Fibroblast of the aortic adventitia (primary cell): ENCODE measurements around the gene MMAB. TPM values are rescaled to one million over a fixed set of nuclear protein-coding genes. Genes with fewer than 3 reads are reported as not detected.

Experiments
- DNase-seq: peaks from one replicate; pipeline ENCODE4 v3.0.0-alpha.2; 2010; ENCODE audit warnings: low read depth
- H3K4me3 ChIP-seq: 2 replicates; pipeline ENCODE4 v1.5.1; 2011; ENCODE audit warnings: low read depth, mild to moderate bottlenecking, control low read depth, low read length, moderate library complexity
- total RNA-seq: library from RNA; depleted of rRNA; stranded (reverse); fragments of >200 nt; gene quantifications from 2 replicates; pipeline ENCODE4 v1.2.3, GENCODE V29; 2012; ENCODE audit warnings: low replicate concordance
- TF ChIP-seq, protein P1 (sequence below): IDR thresholded peaks from 2 replicates; pipeline ENCODE4 v1.5.1; 2011; ENCODE audit warnings: mild to moderate bottlenecking, low read length, control low read depth, inconsistent platforms; ENCODE audit not compliant: insufficient read depth

The MMAB gene
- total RNA-seq, 1 donor = 22.0 TPM

GRCh38 chr12:109523504-109523903 lies 49.8 kb downstream of the MMAB start:
- no peak for DNase-seq
- no peak overlapping the region for H3K4me3 ChIP-seq
- TF ChIP-seq, protein P1, sequence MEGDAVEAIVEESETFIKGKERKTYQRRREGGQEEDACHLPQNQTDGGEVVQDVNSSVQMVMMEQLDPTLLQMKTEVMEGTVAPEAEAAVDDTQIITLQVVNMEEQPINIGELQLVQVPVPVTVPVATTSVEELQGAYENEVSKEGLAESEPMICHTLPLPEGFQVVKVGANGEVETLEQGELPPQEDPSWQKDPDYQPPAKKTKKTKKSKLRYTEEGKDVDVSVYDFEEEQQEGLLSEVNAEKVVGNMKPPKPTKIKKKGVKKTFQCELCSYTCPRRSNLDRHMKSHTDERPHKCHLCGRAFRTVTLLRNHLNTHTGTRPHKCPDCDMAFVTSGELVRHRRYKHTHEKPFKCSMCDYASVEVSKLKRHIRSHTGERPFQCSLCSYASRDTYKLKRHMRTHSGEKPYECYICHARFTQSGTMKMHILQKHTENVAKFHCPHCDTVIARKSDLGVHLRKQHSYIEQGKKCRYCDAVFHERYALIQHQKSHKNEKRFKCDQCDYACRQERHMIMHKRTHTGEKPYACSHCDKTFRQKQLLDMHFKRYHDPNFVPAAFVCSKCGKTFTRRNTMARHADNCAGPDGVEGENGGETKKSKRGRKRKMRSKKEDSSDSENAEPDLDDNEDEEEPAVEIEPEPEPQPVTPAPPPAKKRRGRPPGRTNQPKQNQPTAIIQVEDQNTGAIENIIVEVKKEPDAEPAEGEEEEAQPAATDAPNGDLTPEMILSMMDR = no peak

DNA sequence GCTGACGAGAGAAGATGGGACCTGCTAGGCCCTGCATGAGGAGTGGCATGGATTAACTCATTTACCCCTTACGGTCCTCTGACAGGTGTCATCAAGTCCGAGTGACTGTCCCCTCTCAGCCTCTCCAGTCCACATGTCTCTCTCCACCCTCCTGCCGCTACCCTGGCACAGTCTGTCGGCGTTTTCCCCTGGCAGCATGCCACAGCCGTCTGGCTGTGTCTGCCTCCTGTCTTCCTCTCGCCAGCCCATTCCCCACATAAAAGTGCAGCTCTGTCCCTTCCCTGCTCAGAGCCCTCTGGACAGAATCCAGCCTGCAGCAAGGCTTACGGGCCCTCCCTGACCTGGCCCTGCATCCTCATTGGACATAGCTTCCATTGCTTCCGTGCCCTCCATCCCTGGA lies 50.2 kb downstream of the MMAB start:
- DNase-seq = no peak
- no peak overlapping the region for H3K4me3 ChIP-seq
- TF ChIP-seq, protein P1 = no peak

DNA sequence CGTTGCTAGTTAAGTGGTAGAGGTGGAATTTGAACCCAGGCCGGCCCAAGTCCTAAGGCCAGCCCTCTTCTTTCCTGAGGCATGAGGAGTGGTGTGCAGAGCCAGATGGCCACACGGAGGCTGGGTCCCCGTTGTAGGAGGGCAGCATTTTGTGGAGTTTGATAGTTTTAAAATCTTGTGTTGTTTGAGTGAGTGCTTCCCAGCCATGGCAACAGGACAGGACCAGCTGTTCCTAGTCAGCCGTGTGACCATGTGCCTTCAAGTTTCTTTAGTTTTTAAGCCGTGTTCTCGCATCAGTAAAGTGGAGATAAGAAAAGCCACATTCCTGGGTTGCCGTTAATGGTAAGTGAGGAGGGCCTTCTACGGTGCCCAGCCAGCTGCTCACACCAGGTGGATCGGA lies 51.5 kb downstream of the MMAB start:
- DNase-seq = no peak
- TF ChIP-seq, protein P1 = no peak
- no peak overlapping the region for H3K4me3 ChIP-seq

DNA sequence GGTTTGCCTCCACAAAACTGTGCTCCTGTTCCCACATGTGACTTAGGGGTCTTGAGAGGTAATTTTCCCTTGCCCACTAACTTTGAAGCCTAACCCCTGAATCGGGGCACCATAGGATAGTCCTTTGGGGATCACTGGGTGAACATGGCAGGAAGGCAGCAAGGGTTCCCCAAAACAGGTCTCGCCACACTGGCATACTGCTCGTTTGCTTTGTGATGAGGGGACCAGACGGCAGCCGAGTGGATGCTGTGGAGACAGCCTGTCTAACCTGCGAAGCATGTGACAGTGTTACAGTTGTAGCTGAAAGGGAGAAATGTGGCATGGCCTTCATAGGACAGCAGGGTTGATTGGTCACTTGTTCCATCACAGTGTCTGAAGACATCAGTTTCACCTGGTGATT lies 53.5 kb downstream of the MMAB start:
- no peak for DNase-seq
- TF ChIP-seq, protein P1 = no peak
- no peak overlapping the region for H3K4me3 ChIP-seq

DNA sequence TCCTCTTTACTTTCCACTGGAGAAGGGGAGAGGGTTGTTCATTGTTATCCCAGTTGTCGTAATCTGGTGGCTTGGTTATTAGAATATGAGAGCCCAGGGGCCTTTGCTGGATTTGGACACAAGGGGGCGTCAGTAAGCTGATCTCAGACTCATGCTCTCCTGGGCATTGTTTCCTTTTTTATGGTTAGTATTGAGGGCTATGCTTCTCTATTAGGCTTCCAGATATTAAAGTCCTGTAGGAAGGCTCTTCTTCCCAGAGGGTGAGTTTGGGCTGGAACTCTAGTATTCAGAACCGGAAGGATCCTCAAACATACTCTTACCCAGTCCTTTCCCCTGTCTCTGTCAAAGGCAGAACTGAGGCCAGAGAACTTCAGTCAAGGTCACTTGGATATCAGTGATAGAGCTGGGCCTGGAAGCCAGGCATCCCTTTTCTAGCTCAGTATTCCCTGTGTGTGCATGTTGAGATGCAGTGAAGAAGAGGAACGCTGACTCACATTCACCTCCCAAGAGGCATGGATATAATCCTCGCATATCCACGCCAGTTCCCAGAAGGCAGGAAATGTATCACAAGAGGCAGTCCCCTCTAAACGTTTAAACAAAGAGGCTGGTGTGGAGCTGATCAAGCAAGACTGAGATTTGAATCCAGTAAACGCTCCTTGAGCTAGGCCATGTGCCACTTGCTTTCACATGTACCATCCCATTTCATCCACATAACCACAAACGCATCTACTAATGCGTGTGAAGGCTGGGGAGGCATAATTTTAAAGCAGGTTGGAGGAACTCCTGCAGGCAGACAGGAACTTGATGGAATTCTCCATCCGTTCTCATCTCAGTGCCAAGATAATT lies 54.3 kb downstream of the MMAB start:
- no peak overlapping the region for H3K4me3 ChIP-seq
- TF ChIP-seq, protein P1 = peak; percentile 92
- peak; percentile 92 for DNase-seq

GRCh38 chr12:109517619-109518018 lies 55.7 kb downstream of the MMAB start:
- no peak for DNase-seq
- TF ChIP-seq, protein P1 = no peak
- H3K4me3 ChIP-seq = no peak overlapping the region
